Measurements from ENCODE around the gene HAUS8.

The HAUS8 gene

GRCh38 chr19:17073869-17074633 is 1.2 kb downstream of the HAUS8 start:
- DNase-seq, result no peak

- no peak for DNase-seq
Measured at GRCh38 chr19:17070912-17071311, 4.3 kb downstream of the HAUS8 start.

GRCh38 chr19:17070421-17070820 is 4.8 kb downstream of the HAUS8 start:
- DNase-seq, result no peak

- no peak for DNase-seq
Measured at GRCh38 chr19:17069193-17069592, 6.1 kb downstream of the HAUS8 start.

- DNase-seq, result no peak
Measured at GRCh38 chr19:17063428-17063827, 11.8 kb downstream of the HAUS8 start.

- no peak for DNase-seq
Measured at GRCh38 chr19:17061691-17062090, 13.6 kb downstream of the HAUS8 start.

GRCh38 chr19:17061205-17061604 is 14.0 kb downstream of the HAUS8 start:
- DNase-seq, result no peak

- DNase-seq, result no peak
Measured at GRCh38 chr19:17060802-17061201, 14.4 kb downstream of the HAUS8 start.

GRCh38 chr19:17058236-17058635 is 17.0 kb downstream of the HAUS8 start:
- DNase-seq, result peak; percentile 49

- DNase-seq, result no peak
Measured at GRCh38 chr19:17055636-17056035, 19.6 kb downstream of the HAUS8 start.

GRCh38 chr19:17054746-17055145 is 20.5 kb downstream of the HAUS8 start:
- DNase-seq, result no peak

GRCh38 chr19:17052439-17052838 is 22.8 kb downstream of the HAUS8 start:
- peak; percentile 85 for DNase-seq

- no peak for DNase-seq
Measured at GRCh38 chr19:17049711-17050280, 25.5 kb downstream of the HAUS8 start.

- DNase-seq, result no peak
Measured at GRCh38 chr19:17048885-17049453, 26.3 kb downstream of the HAUS8 start.

- DNase-seq, result peak; percentile 37
Measured at GRCh38 chr19:17045907-17046502, 29.2 kb downstream of the HAUS8 start.

- DNase-seq, result peak; percentile 82
Measured at GRCh38 chr19:17043744-17044143, 31.5 kb downstream of the HAUS8 start.

- DNase-seq, result peak; percentile 85
Measured at GRCh38 chr19:17041976-17042375, 33.3 kb downstream of the HAUS8 start.

GRCh38 chr19:17037966-17038500 is 37.2 kb downstream of the HAUS8 start:
- no peak for DNase-seq

GRCh38 chr19:17037184-17037583 is 38.1 kb downstream of the HAUS8 start:
- DNase-seq, result no peak

- no peak for DNase-seq
Measured at GRCh38 chr19:17036640-17037039, 38.6 kb downstream of the HAUS8 start.

GRCh38 chr19:17035842-17036424 is 39.3 kb downstream of the HAUS8 start:
- no peak for DNase-seq

GRCh38 chr19:17031741-17032140 is 43.5 kb downstream of the HAUS8 start:
- DNase-seq, result no peak

GRCh38 chr19:17027535-17027975 is 47.7 kb downstream of the HAUS8 start:
- no peak for DNase-seq
